Neural progenitor cell (in vitro differentiated cells): ENCODE data around the gene SIDT2. TPM values are rescaled to one million over a fixed set of nuclear protein-coding genes. Genes with fewer than 3 reads are reported as not detected.
A peak's percentile ranks its signal among the peaks of the same experiment; 100 is the strongest.

Experiments
- DNase-seq: peaks from one replicate; pipeline ENCODE4 v3.0.0-alpha.2; 2016; ENCODE audit warnings: low spot score
- H2AFZ ChIP-seq: fragments of 200-600 bp; sonication (generic); replicated peaks from 2 replicates; pipeline ENCODE4 v1.6.1; 2016; ENCODE audit warnings: antibody characterized with exemption
- H3F3A ChIP-seq: fragments of 200-600 bp; sonication (generic); 2 replicates; pipeline ENCODE4 v1.6.1; 2016; ENCODE audit warnings: antibody characterized with exemption, low read depth
- H3K27ac ChIP-seq: fragments of 200-600 bp; sonication (generic); 2 replicates; pipeline ENCODE4 v1.5.1; 2016; ENCODE audit warnings: mild to moderate bottlenecking
- H3K27me3 ChIP-seq: fragments of 200-600 bp; sonication (generic); 2 replicates; pipeline ENCODE4 v1.6.1; 2016; ENCODE audit warnings: mild to moderate bottlenecking, moderate library complexity
- H3K36me3 ChIP-seq: fragments of 200-600 bp; sonication (generic); 2 replicates; pipeline ENCODE4 v1.5.1; 2016
- H3K4me1 ChIP-seq: fragments of 200-600 bp; sonication (generic); 2 replicates; pipeline ENCODE4 v1.6.1; 2016; ENCODE audit warnings: mixed run types
- H3K4me2 ChIP-seq: fragments of 200-600 bp; sonication (generic); 2 replicates; pipeline ENCODE4 v1.6.1; 2016
- H3K4me3 ChIP-seq: fragments of 200-600 bp; sonication (generic); 2 replicates; pipeline ENCODE4 v1.5.1; 2016
- H3K79me2 ChIP-seq: fragments of 200-600 bp; sonication (generic); 2 replicates; pipeline ENCODE4 v1.6.1; 2016; ENCODE audit warnings: low read depth
- H3K9ac ChIP-seq: fragments of 200-600 bp; sonication (generic); 2 replicates; pipeline ENCODE4 v1.6.1; 2016
- H3K9me3 ChIP-seq: fragments of 200-600 bp; sonication (generic); 2 replicates; pipeline ENCODE4 v1.5.1; 2016; ENCODE audit warnings: low read depth
- H4K20me1 ChIP-seq: fragments of 200-600 bp; sonication (generic); 2 replicates; pipeline ENCODE4 v1.6.1; 2016; ENCODE audit warnings: low read depth
- H3K27ac Mint-ChIP-seq: 3 replicates; pipeline ENCODE4 v1.8.0; 2021; ENCODE audit warnings: mixed read lengths
- H3K27me3 Mint-ChIP-seq: 2 replicates; pipeline ENCODE4 v1.8.0; 2022; ENCODE audit warnings: low read depth, mild to moderate bottlenecking, inconsistent platforms, moderate library complexity, mixed read lengths; ENCODE audit not compliant: insufficient read depth
- H3K36me3 Mint-ChIP-seq: 3 replicates; pipeline ENCODE4 v1.8.0; 2021; ENCODE audit warnings: mixed read lengths
- H3K4me1 Mint-ChIP-seq: 3 replicates; pipeline ENCODE4 v1.8.0; 2021; ENCODE audit warnings: mixed read lengths
- H3K4me3 Mint-ChIP-seq: 3 replicates; pipeline ENCODE4 v1.8.0; 2021; ENCODE audit warnings: mild to moderate bottlenecking, moderate library complexity, mixed read lengths
- H3K9me3 Mint-ChIP-seq: 3 replicates; pipeline ENCODE4 v1.8.0; 2020; ENCODE audit warnings: mixed read lengths
- EZH2 ChIP-seq: fragments of 200-600 bp; sonication (generic); IDR thresholded peaks from 2 replicates; pipeline ENCODE4 v1.6.1; 2017; ENCODE audit warnings: antibody characterized with exemption, mild to moderate bottlenecking, moderate library complexity
- EZH2phosphoT487 ChIP-seq: fragments of 200-600 bp; sonication (generic); IDR thresholded peaks from 2 replicates; pipeline ENCODE4 v1.6.1; 2017; ENCODE audit warnings: antibody characterized with exemption
- total RNA-seq: library from RNA; depleted of rRNA; stranded (reverse); fragments of >200 nt; gene quantifications from 2 replicates; pipeline ENCODE4 v1.2.3, GENCODE V29; 2015; ENCODE audit warnings: low replicate concordance
- TF ChIP-seq, protein P1 (sequence below): fragments of 200-600 bp; sonication (generic); IDR thresholded peaks from 2 replicates; pipeline ENCODE4 v1.5.1; 2017; ENCODE audit warnings: antibody characterized with exemption, mild to moderate bottlenecking

Gene SIDT2
- total RNA-seq, 1 donor from 2014 or later, result 13.3 TPM

GRCh38 chr11:117195761-117196160 is 17.2 kb downstream of the SIDT2 start:
- Histone ChIP-seq H3K27me3 (no peaks in the 10 kb centered on the region), H3K4me1 (peaks cover 27% of the 10 kb centered on the region), H3K4me2 (no peak overlapping the region), H3K36me3 (no peaks in the 10 kb centered on the region), H2AFZ (no peak overlapping the region), H3K79me2 (no peaks in the 10 kb centered on the region), H3F3A (peaks cover 26% of the 10 kb centered on the region), H3K9ac (no peak overlapping the region), H3K4me3 (no peak overlapping the region), H3K9me3 (no peaks in the 10 kb centered on the region), H4K20me1 (no peaks in the 10 kb centered on the region), H3K27ac (no peak overlapping the region)
- H3K4me3 Mint-ChIP-seq, result no peak overlapping the region
- H3K36me3 Mint-ChIP-seq, result peaks cover 10% of the 10 kb centered on the region
- no peak overlapping the region for H3K27ac Mint-ChIP-seq
- H3K4me1 Mint-ChIP-seq, result peaks cover 30% of the 10 kb centered on the region
- TF ChIP-seq, protein P1, sequence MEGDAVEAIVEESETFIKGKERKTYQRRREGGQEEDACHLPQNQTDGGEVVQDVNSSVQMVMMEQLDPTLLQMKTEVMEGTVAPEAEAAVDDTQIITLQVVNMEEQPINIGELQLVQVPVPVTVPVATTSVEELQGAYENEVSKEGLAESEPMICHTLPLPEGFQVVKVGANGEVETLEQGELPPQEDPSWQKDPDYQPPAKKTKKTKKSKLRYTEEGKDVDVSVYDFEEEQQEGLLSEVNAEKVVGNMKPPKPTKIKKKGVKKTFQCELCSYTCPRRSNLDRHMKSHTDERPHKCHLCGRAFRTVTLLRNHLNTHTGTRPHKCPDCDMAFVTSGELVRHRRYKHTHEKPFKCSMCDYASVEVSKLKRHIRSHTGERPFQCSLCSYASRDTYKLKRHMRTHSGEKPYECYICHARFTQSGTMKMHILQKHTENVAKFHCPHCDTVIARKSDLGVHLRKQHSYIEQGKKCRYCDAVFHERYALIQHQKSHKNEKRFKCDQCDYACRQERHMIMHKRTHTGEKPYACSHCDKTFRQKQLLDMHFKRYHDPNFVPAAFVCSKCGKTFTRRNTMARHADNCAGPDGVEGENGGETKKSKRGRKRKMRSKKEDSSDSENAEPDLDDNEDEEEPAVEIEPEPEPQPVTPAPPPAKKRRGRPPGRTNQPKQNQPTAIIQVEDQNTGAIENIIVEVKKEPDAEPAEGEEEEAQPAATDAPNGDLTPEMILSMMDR, result no peak
- no peak for TF ChIP-seq EZH2phosphoT487
- no peak for TF ChIP-seq EZH2
- peaks cover 2% of the 10 kb centered on the region for H3K27me3 Mint-ChIP-seq
- DNase-seq, result no peak
- no peaks in the 10 kb centered on the region for H3K9me3 Mint-ChIP-seq

- Histone ChIP-seq H3K9ac (no peak overlapping the region), H3K79me2 (no peaks in the 10 kb centered on the region), H3K4me2 (no peak overlapping the region), H3K27ac (no peak overlapping the region), H3K36me3 (no peaks in the 10 kb centered on the region), H3F3A (peaks cover 26% of the 10 kb centered on the region), H3K9me3 (no peaks in the 10 kb centered on the region), H3K4me3 (no peak overlapping the region), H3K4me1 (peaks cover 27% of the 10 kb centered on the region), H3K27me3 (no peaks in the 10 kb centered on the region), H4K20me1 (no peaks in the 10 kb centered on the region), H2AFZ (no peak overlapping the region)
- no peak for DNase-seq
- TF ChIP-seq EZH2, result no peak
- TF ChIP-seq, protein P1, result no peak
- H3K27me3 Mint-ChIP-seq, result peaks cover 2% of the 10 kb centered on the region
- H3K36me3 Mint-ChIP-seq, result peaks cover 7% of the 10 kb centered on the region
- peaks cover 34% of the 10 kb centered on the region for H3K4me1 Mint-ChIP-seq
- no peaks in the 10 kb centered on the region for H3K9me3 Mint-ChIP-seq
- no peak overlapping the region for H3K4me3 Mint-ChIP-seq
- peak overlapping the region; percentile 35 for H3K27ac Mint-ChIP-seq
These were observed 18.5 kb downstream of the SIDT2 start for GRCh38 chr11:117197006-117197405.

GRCh38 chr11:117197516-117198456 is 19.2 kb downstream of the SIDT2 start:
- H3K27ac Mint-ChIP-seq, result peak overlapping the region; percentile 91
- DNase-seq, result peak; percentile 76
- TF ChIP-seq EZH2, result no peak
- TF ChIP-seq, protein P1, result peak; percentile 68
- H3K4me3 Mint-ChIP-seq, result peak overlapping the region; percentile 55
- peaks cover 7% of the 10 kb centered on the region for H3K36me3 Mint-ChIP-seq
- H3K27me3 ChIP-seq, result no peaks in the 10 kb centered on the region
- H2AFZ ChIP-seq, result no peak overlapping the region
- H3K27me3 Mint-ChIP-seq, result peaks cover 2% of the 10 kb centered on the region
- H3F3A ChIP-seq, result peaks cover 26% of the 10 kb centered on the region
- H3K9me3 Mint-ChIP-seq, result no peaks in the 10 kb centered on the region
- H3K36me3 ChIP-seq, result no peaks in the 10 kb centered on the region
- H3K4me3 ChIP-seq, result no peak overlapping the region
- peaks cover 34% of the 10 kb centered on the region for H3K4me1 Mint-ChIP-seq
- peaks cover 27% of the 10 kb centered on the region for H3K4me1 ChIP-seq
- no peaks in the 10 kb centered on the region for H4K20me1 ChIP-seq
- H3K9me3 ChIP-seq, result no peaks in the 10 kb centered on the region
- no peak overlapping the region for H3K4me2 ChIP-seq
- no peak overlapping the region for H3K9ac ChIP-seq
- no peak overlapping the region for H3K27ac ChIP-seq
- no peaks in the 10 kb centered on the region for H3K79me2 ChIP-seq
